Psoas muscle (tissue), 8 donors: ENCODE measurements around the gene RPS6KA2. TPM values are rescaled to one million over a fixed set of nuclear protein-coding genes. Genes with fewer than 3 reads are reported as not detected.

ENCODE experiments used
- ATAC-seq, 4 donors: fragments of 200-7000 bp; cut with Tn5 transposase; one replicate each; pipeline ENCODE4 v1.9.1; 2020; ENCODE audit warnings: moderate library complexity in 3 of 4, mild to moderate bottlenecking in 2 of 4
- DNase-seq, 2 donors: peaks; one replicate each; pipeline ENCODE4 v3.0.0-alpha.2; 2020
- H3K27ac ChIP-seq: fragments of 200-600 bp; one replicate; pipeline ENCODE4 v1.8.0; 2022
- H3K27me3 ChIP-seq, 3 donors: fragments of 200-600 bp in 1 of 3; one replicate each; pipeline versions ENCODE4 v1.6.1 to v1.8.0; 2013 to 2022; ENCODE audit warnings: low read length in 2 of 3, mild to moderate bottlenecking in 2 of 3, moderate library complexity in 1 of 3; ENCODE audit not compliant: insufficient read depth in 3 of 3
- H3K36me3 ChIP-seq, 2 donors: fragments of 200-600 bp in 1 of 2; one replicate each; pipeline versions ENCODE4 v1.6.1 to v1.8.0; 2013 to 2022; ENCODE audit warnings: low read depth in 1 of 2, mild to moderate bottlenecking in 1 of 2, moderate library complexity in 1 of 2; ENCODE audit not compliant: insufficient read depth in 1 of 2
- H3K4me1 ChIP-seq: fragments of 200-600 bp; one replicate; pipeline ENCODE4 v1.8.0; 2022
- H3K4me3 ChIP-seq: fragments of 200-600 bp; one replicate; pipeline ENCODE4 v1.8.0; 2022; ENCODE audit warnings: mild to moderate bottlenecking
- H3K9me3 ChIP-seq: fragments of 200-600 bp; one replicate; pipeline ENCODE4 v1.8.0; 2022
- CTCF ChIP-seq: fragments of 200-600 bp; IDR thresholded peaks from one replicate; pipeline ENCODE4 v1.8.0; 2022; ENCODE audit warnings: antibody characterized with exemption
- WGBS, 3 donors: extraction: QIAGEN DNeasy Blood & Tissue Kit; methylation state at CpG; one replicate each; pipeline versions ENCODE4 v1.1.6 to v1.1.7; 2013; 5-methylcytosine and 5-hydroxymethylcytosine counted together
- intact Hi-C, 2 donors: fragments of 100-400 bp; cut with DNase I; formaldehyde crosslinking; loops; one replicate each; pipeline versions ENCODE4 v1.11.0 to v1.14.2; 2022
- polyA plus RNA-seq, 3 donors: library from polyadenylated mRNA; stranded (reverse); fragments of 200-250 nt; gene quantifications; one replicate each; pipeline ENCODE4 v1.2.3, GENCODE V29; 2013
- total RNA-seq, 4 donors: library from RNA; stranded (reverse); fragmentation: NEBNext Ultra II Directional in 2 of 4; extraction: Animal tissue kit (Norgen Biotek cat#: 25700) in 2 of 4; gene quantifications; one replicate each; pipeline versions ENCODE4 v1.2.1 to v1.2.4, GENCODE V29; 2021 to 2023
- donor health status: healthy with polysubstance abuse.
- donor health status: DM: no; HTN: no; CAD: no; lungs with moderate emphysema.
- donor health status: Bipolar disorder and iron deficiency.
- donor health status: healthy.
- donor health status: DM: yes; HTN: yes; CAD: no.
- donor health status: DM: no; HTN: no; CAD: no.
- donor health status: DM: no; HTN: no; CAD: no.
- donor health status: DM: yes; HTN: yes; CAD: no.

Gene RPS6KA2
- total and polyA plus RNA-seq, 7 donors: 7.8 to 40.4 (median 20.0) TPM

- no peaks in the 10 kb centered on the region for H3K27me3 ChIP-seq
- no peak for TF ChIP-seq CTCF
- intact Hi-C loops: no loop called here
- no peak for ATAC-seq
- no peak overlapping the region for H3K27ac ChIP-seq
- no peaks in the 10 kb centered on the region for H3K9me3 ChIP-seq
- H3K4me1 ChIP-seq: no peaks in the 10 kb centered on the region
- H3K4me3 ChIP-seq: no peak overlapping the region
- peaks cover 3 to 43% of the 10 kb centered on the region in 2 donors for H3K36me3 ChIP-seq
- 84 to 91% (median 89%) methylated on average over 23 of the region's 23 CpGs for whole genome bisulfite sequencing, 3 donors
- DNase-seq: no peak
These were observed 163.5 kb downstream of the RPS6KA2 start for GRCh38 chr6:166463359-166464067.

- Histone ChIP-seq H3K27ac (no peak overlapping the region), H3K27me3 (no peaks in the 10 kb centered on the region), H3K9me3 (no peaks in the 10 kb centered on the region), H3K4me1 (no peaks in the 10 kb centered on the region), H3K4me3 (no peak overlapping the region), H3K36me3 (peaks cover 3 to 42% of the 10 kb centered on the region in 2 donors)
- no peak for DNase-seq
- intact Hi-C loops: no loop called here
- no peak for ATAC-seq
- no peak for TF ChIP-seq CTCF
- 90 to 93% (median 90%) methylated on average over 25 of the region's 25 CpGs for WGBS, 3 donors
These were observed 164.5 kb downstream of the RPS6KA2 start for GRCh38 chr6:166462461-166463135.

GRCh38 chr6:166461821-166462460, 165.1 kb downstream of the RPS6KA2 start:
- no peak overlapping the region for H3K27ac ChIP-seq
- no peak for TF ChIP-seq CTCF
- 84 to 89% (median 88%) methylated on average over 9 of the region's 9 CpGs for WGBS, 3 donors
- no peaks in the 10 kb centered on the region for H3K9me3 ChIP-seq
- no peak for DNase-seq
- no peaks in the 10 kb centered on the region for H3K4me1 ChIP-seq
- H3K36me3 ChIP-seq: peaks cover 3 to 38% of the 10 kb centered on the region in 2 donors
- no peak overlapping the region for H3K4me3 ChIP-seq
- ATAC-seq: no peak
- intact Hi-C loops: no loop called here
- H3K27me3 ChIP-seq: no peaks in the 10 kb centered on the region

- ATAC-seq (no peak), DNase-seq (no peak)
- Histone ChIP-seq H3K36me3 (peaks cover 3 to 38% of the 10 kb centered on the region in 2 donors), H3K27ac (no peak overlapping the region), H3K4me1 (no peaks in the 10 kb centered on the region), H3K4me3 (no peak overlapping the region), H3K9me3 (no peaks in the 10 kb centered on the region), H3K27me3 (no peaks in the 10 kb centered on the region)
- intact Hi-C loops: no loop called here
- 61 to 63% (median 62%) methylated on average over 25 of the region's 25 CpGs for WGBS, 3 donors
- no peak for TF ChIP-seq CTCF
These were observed 166.3 kb downstream of the RPS6KA2 start for GRCh38 chr6:166460473-166461437.
